ENCODE results near the gene HSPA1L.

DNA sequence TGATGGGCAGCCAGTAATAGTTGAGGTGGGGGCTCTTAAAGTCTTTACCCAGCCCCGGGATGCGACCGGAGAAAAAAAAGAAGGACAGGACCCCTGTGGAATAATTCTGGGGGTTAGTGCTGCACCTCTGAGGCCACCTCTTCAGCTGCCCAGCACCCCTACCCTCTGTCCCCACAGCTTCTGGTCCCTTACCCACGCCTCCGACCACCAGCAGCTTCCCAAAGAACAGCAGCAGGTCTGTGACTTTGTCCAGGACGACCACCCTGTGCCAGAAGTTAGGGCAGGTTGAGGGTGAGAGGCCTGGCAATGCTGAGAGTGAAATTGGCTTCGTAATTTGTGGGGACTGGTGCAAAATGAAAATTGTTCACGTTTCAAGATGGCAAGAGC, 49.7 kb upstream of the HSPA1L start:
- TF ChIP-seq, protein P1, sequence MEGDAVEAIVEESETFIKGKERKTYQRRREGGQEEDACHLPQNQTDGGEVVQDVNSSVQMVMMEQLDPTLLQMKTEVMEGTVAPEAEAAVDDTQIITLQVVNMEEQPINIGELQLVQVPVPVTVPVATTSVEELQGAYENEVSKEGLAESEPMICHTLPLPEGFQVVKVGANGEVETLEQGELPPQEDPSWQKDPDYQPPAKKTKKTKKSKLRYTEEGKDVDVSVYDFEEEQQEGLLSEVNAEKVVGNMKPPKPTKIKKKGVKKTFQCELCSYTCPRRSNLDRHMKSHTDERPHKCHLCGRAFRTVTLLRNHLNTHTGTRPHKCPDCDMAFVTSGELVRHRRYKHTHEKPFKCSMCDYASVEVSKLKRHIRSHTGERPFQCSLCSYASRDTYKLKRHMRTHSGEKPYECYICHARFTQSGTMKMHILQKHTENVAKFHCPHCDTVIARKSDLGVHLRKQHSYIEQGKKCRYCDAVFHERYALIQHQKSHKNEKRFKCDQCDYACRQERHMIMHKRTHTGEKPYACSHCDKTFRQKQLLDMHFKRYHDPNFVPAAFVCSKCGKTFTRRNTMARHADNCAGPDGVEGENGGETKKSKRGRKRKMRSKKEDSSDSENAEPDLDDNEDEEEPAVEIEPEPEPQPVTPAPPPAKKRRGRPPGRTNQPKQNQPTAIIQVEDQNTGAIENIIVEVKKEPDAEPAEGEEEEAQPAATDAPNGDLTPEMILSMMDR (IDR thresholded peaks at IDR 0.05; ENCODE audit: low read depth, low read length, missing input control): no peak
- TF ChIP-seq RAD21 (IDR thresholded peaks at IDR 0.05) (no peak), TAF1 (conservative IDR thresholded peaks at IDR 0.05) (no peak), YY1 (IDR thresholded peaks at IDR 0.05) (no peak), ATF3 (IDR thresholded peaks at IDR 0.05) (no peak), RXRA (IDR thresholded peaks at IDR 0.05) (no peak), FOXA1 (IDR thresholded peaks at IDR 0.05) (no peak), JUND (IDR thresholded peaks at IDR 0.05) (no peak), HNF4G (IDR thresholded peaks at IDR 0.05) (no peak), GABPA (IDR thresholded peaks at IDR 0.05 in 1 of 2, conservative IDR thresholded peaks at IDR 0.05 in 1 of 2) (no peak), SP1 (IDR thresholded peaks at IDR 0.05) (no peak)
- TF ChIP-seq, protein P2, sequence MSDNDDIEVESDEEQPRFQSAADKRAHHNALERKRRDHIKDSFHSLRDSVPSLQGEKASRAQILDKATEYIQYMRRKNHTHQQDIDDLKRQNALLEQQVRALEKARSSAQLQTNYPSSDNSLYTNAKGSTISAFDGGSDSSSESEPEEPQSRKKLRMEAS (IDR thresholded peaks at IDR 0.05): no peak
- TF ChIP-seq, protein P3, sequence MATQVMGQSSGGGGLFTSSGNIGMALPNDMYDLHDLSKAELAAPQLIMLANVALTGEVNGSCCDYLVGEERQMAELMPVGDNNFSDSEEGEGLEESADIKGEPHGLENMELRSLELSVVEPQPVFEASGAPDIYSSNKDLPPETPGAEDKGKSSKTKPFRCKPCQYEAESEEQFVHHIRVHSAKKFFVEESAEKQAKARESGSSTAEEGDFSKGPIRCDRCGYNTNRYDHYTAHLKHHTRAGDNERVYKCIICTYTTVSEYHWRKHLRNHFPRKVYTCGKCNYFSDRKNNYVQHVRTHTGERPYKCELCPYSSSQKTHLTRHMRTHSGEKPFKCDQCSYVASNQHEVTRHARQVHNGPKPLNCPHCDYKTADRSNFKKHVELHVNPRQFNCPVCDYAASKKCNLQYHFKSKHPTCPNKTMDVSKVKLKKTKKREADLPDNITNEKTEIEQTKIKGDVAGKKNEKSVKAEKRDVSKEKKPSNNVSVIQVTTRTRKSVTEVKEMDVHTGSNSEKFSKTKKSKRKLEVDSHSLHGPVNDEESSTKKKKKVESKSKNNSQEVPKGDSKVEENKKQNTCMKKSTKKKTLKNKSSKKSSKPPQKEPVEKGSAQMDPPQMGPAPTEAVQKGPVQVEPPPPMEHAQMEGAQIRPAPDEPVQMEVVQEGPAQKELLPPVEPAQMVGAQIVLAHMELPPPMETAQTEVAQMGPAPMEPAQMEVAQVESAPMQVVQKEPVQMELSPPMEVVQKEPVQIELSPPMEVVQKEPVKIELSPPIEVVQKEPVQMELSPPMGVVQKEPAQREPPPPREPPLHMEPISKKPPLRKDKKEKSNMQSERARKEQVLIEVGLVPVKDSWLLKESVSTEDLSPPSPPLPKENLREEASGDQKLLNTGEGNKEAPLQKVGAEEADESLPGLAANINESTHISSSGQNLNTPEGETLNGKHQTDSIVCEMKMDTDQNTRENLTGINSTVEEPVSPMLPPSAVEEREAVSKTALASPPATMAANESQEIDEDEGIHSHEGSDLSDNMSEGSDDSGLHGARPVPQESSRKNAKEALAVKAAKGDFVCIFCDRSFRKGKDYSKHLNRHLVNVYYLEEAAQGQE (IDR thresholded peaks at IDR 0.05): no peak
- TF ChIP-seq, protein P4, sequence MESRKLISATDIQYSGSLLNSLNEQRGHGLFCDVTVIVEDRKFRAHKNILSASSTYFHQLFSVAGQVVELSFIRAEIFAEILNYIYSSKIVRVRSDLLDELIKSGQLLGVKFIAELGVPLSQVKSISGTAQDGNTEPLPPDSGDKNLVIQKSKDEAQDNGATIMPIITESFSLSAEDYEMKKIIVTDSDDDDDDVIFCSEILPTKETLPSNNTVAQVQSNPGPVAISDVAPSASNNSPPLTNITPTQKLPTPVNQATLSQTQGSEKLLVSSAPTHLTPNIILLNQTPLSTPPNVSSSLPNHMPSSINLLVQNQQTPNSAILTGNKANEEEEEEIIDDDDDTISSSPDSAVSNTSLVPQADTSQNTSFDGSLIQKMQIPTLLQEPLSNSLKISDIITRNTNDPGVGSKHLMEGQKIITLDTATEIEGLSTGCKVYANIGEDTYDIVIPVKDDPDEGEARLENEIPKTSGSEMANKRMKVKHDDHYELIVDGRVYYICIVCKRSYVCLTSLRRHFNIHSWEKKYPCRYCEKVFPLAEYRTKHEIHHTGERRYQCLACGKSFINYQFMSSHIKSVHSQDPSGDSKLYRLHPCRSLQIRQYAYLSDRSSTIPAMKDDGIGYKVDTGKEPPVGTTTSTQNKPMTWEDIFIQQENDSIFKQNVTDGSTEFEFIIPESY (IDR thresholded peaks at IDR 0.05): no peak
